ENCODE measurements around the gene GATD1. TPM values are rescaled to one million over a fixed set of nuclear protein-coding genes. Genes with fewer than 3 reads are reported as not detected.

The GATD1 gene
- total RNA-seq, 1 experiment from 2014 or later, result 88.7 TPM

- Histone ChIP-seq H3K27ac (ENCODE audit: low read depth, low read length) (no peak overlapping the region), H4K20me1 (ENCODE audit: insufficient read depth) (no peaks in the 10 kb centered on the region), H3K36me3 (ENCODE audit: control insufficient read depth in 1 of 2, insufficient read depth in 2 of 2, low read length in 2 of 2) (peaks cover 3 to 11% of the 10 kb centered on the region in 2 experiments; a peak in 2 of 4 replicates), H3K9me2 (ENCODE audit: insufficient read depth) (no peaks in the 10 kb centered on the region), H3K27me3 (ENCODE audit: insufficient read depth, low read length) (no peaks in the 10 kb centered on the region), H3K4me3 (replicated peaks in 1 of 2; ENCODE audit: low read depth in 1 of 2, low read length in 2 of 2) (no peak overlapping the region), H3K4me1 (ENCODE audit: control insufficient read depth in 1 of 2, insufficient read depth in 2 of 2, low read length in 2 of 2) (peaks cover 7 to 28% of the 10 kb centered on the region in 2 experiments; a peak in 3 of 4 replicates), H3K9me3 (ENCODE audit: control insufficient read depth in 1 of 2, insufficient read depth in 1 of 2, low read depth in 1 of 2, low read length in 2 of 2) (no peaks in the 10 kb centered on the region), H3K9ac (ENCODE audit: low read length) (no peak overlapping the region), H2AFZ (ENCODE audit: low read depth, low read length, poor library complexity, severe bottlenecking) (no peak overlapping the region), H3K79me2 (ENCODE audit: insufficient read depth, low read length) (no peaks in the 10 kb centered on the region), H3K4me2 (ENCODE audit: low read length) (no peak overlapping the region)
- intact Hi-C loops (cut with micrococcal nuclease), result loop anchor here (1.0 kb wide), 2 partner anchors 27 to 61 kb away; no protein-coding TSS in a partner anchor
- no TSS peak for BruUV-seq (replicated peaks)
- no peak for TF ChIP-seq SP1 (IDR thresholded peaks at IDR 0.05; ENCODE audit: low read depth)
- peak; percentile 47 to 84 (median 77) for TF ChIP-seq CTCF (IDR thresholded peaks at IDR 0.05 in 2 of 3, conservative IDR thresholded peaks at IDR 0.05 in 1 of 3; ENCODE audit: borderline replicate concordance in 1 of 3, insufficient read depth in 1 of 3, low read depth in 2 of 3, low read length in 2 of 3)
- no peak for TF ChIP-seq YY1 (IDR thresholded peaks at IDR 0.05; ENCODE audit: extremely low read depth, insufficient replicate concordance, low read depth, low read length)
- TF ChIP-seq RAD21 (IDR thresholded peaks at IDR 0.05; ENCODE audit: low read depth), result peak; percentile 88
- TF ChIP-seq POLR2A (IDR thresholded peaks at IDR 0.05; ENCODE audit: borderline replicate concordance, extremely low read depth, insufficient read depth, insufficient read length), result no peak
- no peak for TF ChIP-seq ELF1 (IDR thresholded peaks at IDR 0.05; ENCODE audit: borderline replicate concordance, low read depth)
- TF ChIP-seq CBX3 (IDR thresholded peaks at IDR 0.05; ENCODE audit: low read depth), result no peak
- no peak for TF ChIP-seq ZNF274 (IDR thresholded peaks at IDR 0.05; ENCODE audit: low read depth, low read length)
- no peak for DNase-seq (ENCODE audit: low read depth, low spot score)
- ChIA-PET POLR2A (no interaction called here), RAD21 (ENCODE audit: low non-redundant PET in 1 of 2, low total read pairs in 2 of 2, uncharacterized antibody in 2 of 2, unreplicated experiment in 2 of 2) (interaction anchor here in 1 of 2 experiments (0.9 kb wide), 1 partner anchor 168 kb away, joined by 3 read pairs; no protein-coding TSS in a partner anchor), CTCF (interaction anchor here (2.0 kb wide), 1 partner anchor 17 kb away, joined by 8 read pairs; no protein-coding TSS in a partner anchor)
- no peak for ATAC-seq
Observed at GRCh38 chr11:723120-723883, 54.0 kb downstream of the GATD1 start.
